ENCODE measurements around the gene TP53RK.

The TP53RK gene

GRCh38 chr20:46638134-46638897 lies 50.9 kb downstream of the TP53RK start:
- no peak for DNase-seq (ENCODE audit: low read depth)

DNA sequence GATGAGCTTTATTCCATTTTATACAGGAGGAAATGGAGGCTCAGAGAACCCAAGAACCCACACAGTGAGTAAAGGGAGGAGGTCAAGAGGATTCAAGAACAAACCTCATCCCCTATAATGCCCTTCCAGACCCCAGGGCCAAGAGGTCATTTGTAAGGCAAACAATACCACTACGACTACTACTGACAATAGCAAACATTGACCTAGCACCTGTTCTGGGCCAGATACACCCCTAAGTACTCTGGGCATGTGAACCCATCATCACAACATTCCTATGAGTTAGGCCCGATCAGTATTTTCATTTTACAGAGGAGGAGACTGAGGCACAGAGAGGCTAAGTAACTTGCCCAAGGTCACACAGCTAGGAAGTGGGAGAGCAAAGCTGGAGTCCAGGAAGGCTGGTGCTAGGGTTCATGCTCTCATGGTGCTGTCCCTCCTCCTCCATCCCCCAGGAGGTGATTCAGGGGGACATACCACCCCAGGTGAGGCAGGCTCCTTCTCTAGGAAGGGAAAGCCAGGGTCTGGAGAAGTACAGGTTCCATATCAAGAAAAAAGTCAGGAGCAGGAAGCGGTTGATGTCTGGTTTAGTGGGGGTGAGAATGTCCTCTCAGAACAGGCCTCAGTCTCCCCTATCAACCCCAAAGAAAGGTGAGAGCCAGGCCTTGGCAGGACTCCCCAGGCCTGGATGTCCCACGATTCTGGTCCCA lies 51.7 kb downstream of the TP53RK start:
- no peak for DNase-seq (ENCODE audit: low read depth)

GRCh38 chr20:46637020-46637419 lies 52.2 kb downstream of the TP53RK start:
- no peak for DNase-seq (ENCODE audit: low read depth)

GRCh38 chr20:46636514-46636913 lies 52.7 kb downstream of the TP53RK start:
- DNase-seq (ENCODE audit: low read depth): no peak

- no peak for DNase-seq (ENCODE audit: low read depth)
These were observed 53.6 kb downstream of the TP53RK start for GRCh38 chr20:46635514-46636136.

- no peak for DNase-seq (ENCODE audit: low read depth)
These were observed 54.7 kb downstream of the TP53RK start for GRCh38 chr20:46634528-46634927.

Measured in T follicular helper cell (primary cell).